Posterior cingulate gyrus (tissue), 11 donors: ENCODE results near the gene AMBP.
A peak's percentile ranks its signal among the peaks of the same experiment; 100 is the strongest.

ENCODE experiments used
- DNase-seq, 10 donors: peaks; one replicate each; pipeline versions ENCODE4 v3.0.0 to v3.0.0-alpha.2; 2020 to 2021; ENCODE audit warnings: mixed read lengths in 3 of 10
- intact Hi-C: fragments of 100-400 bp; cut with DNase I; formaldehyde crosslinking; loops from one replicate; pipeline ENCODE4 v1.15.1; 2023

The AMBP gene

DNA sequence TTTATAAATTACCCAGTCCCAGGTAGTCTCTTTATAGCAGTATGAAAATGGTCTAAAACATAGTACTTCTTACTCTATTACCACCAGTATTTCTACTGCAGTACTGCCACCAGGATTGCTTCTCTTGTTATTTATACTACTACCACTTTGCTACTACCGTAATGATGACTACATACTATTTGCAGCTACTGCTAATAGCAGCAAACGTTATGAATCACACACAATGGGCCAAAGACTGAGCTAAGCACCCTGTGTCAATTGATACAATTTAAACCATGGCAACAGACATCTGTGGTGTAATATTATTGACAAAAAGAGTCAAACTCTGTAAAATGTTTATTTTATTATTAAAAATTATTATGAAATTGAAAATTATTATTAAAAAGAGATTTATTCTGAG, 36.3 kb upstream of the AMBP start:
- intact Hi-C loops: no loop called here
- no peak for DNase-seq

DNA sequence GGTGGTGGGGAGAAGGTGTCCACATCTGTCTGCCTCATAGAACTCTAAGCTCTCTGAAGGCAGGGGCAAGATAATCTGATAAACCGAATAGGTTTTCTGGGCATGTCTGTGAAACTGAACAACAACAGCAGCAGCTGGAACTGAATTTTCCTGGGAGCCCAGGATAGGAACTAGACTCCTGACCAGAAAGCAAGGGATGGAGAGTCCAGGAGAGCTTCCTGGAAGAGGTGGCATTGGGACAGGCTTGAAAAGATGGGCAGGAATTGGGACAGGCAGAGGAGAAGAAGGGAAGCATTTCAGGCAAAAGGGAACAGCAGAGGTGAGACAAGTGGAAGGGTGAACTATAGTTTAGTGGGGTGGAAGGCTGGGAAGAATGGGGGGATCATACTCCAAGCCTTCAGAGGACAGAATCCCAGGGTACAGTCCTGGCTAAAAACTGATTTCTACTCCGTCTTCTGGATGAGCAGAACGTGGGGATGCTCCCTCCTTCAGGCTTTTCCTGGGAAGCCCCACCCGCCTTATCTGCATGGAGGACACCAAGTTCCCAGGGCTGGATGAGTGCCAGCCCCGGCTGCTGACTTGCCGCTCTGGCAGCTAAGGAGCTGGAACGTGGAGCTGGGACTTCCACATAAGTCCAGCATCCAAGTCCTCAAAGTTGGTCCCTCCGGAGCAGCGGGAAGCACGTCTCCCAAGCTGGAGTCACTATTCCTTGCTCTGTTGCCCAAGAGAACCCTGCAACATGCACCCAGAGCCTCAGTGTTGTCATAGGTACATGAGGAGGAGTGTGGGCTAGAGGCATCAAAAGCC, 34.9 kb upstream of the AMBP start:
- intact Hi-C loops: no loop called here
- DNase-seq: peak in 3 of 10 donors; percentile 31 to 88 (median 43)

DNA sequence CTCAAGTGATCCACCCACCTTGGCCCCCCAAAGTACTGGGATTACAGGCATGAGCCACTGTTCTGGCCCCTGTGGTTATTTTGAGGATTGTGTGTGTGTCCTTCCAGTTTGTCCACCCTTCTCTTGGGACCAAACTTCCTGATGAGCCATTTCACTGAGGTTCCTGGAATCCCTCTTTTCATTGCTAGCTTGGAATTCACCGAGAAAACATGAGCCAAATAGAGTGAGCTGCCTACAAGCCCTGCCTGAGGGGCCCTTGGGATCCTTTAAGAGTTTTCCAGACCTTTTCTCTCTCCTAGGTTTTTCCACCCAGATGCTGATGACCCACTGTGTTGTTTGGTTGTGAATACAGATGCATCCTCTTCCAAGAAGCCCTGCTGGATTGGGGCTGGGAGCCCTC, 34.2 kb upstream of the AMBP start:
- no peak for DNase-seq

DNA sequence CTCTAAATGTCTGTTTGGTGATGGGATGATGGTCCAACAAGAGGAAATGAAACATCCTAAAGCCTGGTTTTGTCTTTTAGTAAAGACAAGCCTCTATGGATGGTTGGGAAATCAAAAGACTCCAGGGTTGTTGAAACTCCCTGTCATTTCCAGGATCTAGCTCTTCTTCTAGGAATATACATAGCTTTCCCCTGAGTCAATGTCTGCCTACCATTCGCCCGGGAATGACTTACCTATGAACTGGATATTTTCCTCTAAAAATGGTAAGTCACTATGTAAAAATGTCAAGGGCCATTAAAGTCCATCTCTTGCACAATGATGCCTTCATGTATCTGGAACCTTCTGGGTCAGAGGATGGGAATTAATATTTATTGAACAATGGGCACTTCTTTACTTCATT, 32.1 kb upstream of the AMBP start:
- DNase-seq: no peak
- intact Hi-C loops: no loop called here

More for the DNA sequence above, 34.2 kb upstream of the AMBP start:
- intact Hi-C loops: no loop called here

DNA sequence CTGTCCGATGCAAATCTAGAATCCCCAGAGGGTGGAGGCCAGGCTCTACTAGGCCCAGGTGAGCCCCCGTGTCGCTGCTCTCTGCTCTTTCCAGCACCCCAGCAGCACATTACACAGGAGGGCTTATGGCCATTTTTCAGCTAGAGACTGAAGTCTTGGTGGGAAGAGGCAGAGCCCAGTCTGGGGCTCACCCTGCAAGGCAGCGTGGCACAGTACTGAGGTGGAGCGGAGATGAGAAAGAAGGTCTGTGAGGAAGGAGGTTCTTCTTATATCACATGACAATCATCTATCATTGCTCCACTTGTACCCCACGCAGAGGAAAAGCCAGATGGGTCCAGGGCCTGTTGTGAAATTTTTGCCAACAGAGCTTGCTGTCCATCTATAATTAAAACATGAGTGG, 31.0 kb upstream of the AMBP start:
- no peak for DNase-seq
- intact Hi-C loops: loop anchor here (2.0 kb wide), 1 partner anchor 182 kb away; no protein-coding TSS in a partner anchor

DNA sequence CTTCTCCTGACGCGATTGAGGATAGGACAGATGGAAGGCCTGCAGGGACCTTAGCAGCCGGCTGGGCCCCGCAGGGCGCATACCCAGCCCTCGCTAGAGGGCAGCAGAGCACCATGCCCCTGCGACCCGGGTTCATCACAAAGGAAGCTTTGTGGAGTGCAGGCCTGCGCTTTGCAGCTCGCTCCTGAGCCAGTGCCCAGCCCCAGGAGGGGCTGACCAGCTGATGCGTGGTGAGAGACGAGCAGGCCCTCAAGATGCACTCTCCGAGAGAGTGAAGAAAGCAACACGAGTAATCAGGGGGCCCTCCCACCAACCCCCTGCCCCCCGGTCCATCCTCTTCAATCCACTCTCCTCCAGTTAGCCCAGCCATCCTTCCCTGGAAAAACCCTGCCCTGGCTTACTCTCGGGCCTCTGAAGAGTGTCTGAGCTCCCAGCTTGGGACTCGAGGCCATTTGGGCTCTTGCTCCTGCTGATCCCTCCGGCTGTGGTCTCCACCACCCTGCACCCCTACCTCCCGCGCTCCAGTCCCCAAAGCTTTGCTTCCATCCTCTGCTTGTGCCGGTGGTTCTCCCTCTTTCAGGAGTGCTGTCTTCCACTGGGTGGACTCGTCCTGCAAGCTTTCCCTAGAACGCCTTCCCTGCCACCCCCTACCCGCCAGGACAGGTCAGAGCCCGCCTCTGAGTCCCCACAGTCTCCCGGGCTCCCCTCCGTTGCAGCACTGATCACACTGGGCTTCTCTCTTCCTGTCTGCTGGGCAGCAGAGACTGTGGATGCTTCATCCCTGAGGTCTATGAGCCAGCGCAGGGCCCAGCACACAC, 30.1 kb upstream of the AMBP start:
- DNase-seq: peak; percentile 51 to 97 (median 78)
- intact Hi-C loops: loop anchor here (2.0 kb wide), 1 partner anchor 183 kb away; no protein-coding TSS in a partner anchor

DNA sequence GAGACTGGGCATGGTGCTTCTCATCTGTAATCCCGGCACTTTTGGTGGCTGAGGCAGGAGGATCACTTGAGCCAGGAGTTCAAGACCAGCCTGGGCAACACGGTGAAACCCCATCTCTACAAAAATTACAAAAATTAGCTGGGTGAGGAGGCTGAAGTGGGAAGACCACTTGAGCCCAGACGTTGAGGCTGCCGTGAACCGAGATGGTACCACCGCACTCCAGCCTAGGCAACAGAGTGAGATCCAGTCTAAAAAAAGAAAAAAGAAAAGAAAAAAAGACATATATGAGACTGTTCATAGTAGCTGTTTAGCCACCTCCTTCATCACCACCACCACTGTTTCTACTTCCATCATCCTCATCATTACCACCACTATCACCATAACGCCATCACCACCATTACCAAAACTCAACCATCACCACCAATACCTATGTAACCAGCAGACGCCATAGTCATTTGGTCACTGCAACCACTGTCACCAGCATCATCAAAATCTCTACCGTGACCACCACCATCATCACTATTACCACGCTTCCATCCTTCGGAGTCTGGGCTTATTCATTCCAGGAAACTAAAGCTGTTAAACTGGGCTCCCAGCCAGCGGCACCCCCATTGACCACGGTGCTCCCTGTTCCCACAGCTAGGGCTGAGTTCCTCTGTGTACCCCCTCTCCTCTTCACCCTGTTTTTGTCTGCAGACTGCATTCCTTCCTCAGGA, 29.3 kb upstream of the AMBP start:
- intact Hi-C loops: loop anchor here (2.0 kb wide), 1 partner anchor 183 kb away; no protein-coding TSS in a partner anchor
- no peak for DNase-seq

DNA sequence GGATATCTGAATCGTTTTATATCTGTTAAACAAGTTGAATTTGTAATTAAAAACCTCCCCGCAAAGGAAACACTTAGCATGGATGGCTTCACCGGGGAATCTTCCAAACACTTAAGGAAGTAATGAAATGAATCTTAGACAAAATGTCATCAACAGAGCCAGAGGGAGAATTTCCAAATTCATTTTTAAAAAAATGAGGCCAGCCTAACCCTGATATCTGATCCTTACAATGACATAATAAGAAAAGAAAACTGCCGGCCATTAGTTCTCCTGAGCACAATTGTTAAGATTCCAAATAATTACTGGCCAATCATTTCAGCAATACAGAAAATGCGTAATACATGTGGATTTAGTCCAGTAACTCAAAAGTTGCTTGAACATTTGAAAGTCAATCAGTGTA, 27.1 kb upstream of the AMBP start:
- intact Hi-C loops: no loop called here
- DNase-seq: no peak

DNA sequence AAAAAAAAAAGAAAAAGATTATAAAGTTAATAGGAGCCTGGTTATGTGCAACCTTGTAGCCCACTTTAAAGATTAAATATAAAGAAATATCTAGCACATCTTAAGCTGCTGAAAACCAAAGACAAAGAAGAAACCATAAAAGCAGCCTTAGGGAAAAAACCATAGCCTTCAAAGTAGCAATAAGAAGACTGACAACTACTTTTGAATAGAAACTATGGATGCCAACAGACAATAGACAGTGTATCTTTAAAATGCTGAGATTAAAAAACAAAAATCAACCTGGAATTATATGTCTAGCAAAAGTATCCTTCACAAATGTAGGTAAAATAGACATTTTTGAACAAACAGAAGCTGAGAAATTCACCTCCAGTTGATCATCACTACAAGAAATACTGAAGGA, 24.4 kb upstream of the AMBP start:
- no peak for DNase-seq
- intact Hi-C loops: no loop called here

DNA sequence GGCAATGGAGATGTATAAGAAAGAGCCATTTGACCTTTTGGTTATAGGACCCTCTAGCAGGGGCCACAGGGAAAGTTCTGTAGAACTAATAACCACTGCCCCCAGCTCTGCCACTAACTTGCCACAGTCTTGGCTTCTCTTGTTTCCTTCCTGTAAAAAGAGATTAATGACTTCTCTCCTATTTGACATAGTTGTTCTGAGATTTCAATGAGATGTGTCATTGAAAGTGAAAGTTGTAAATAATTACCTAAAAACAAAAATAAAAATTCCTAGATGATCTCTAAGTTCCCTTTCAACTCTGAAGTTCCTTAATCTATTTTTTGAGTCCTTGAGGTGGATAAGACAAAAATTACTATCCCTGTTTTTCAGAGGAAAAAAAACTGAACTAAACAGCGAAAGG, 22.4 kb upstream of the AMBP start:
- intact Hi-C loops: no loop called here
- DNase-seq: no peak

DNA sequence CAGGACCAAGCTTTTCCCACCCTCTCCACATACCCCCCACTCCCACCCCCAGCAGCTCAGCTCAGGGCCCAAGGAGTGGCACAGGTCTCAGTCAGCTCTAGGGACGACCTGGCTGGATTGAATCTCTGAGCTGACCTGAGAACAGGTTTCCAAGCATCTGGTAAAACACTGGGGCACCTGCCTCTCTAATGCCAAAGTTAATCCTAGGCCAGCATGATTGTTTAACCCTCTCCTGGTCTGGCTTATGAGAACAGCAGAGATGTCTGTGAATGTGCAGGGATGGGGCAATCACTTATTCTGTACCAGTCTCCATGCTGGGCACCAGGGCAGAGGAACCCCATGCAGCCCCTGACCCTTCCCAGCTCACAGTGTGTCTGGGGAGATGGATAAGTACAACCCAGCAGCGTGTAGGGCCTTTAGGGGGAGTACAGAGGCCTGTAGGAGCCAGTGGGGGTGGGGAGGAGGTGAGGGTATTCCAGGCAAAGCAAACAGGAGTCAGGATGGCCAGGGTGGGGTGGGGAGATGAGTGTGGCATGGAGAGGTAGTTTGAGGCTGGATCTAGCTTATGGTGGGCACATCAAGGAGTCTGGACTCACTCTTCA, 21.7 kb upstream of the AMBP start:
- intact Hi-C loops: no loop called here
- DNase-seq: peak in 1 of 10 donors; percentile 50

DNA sequence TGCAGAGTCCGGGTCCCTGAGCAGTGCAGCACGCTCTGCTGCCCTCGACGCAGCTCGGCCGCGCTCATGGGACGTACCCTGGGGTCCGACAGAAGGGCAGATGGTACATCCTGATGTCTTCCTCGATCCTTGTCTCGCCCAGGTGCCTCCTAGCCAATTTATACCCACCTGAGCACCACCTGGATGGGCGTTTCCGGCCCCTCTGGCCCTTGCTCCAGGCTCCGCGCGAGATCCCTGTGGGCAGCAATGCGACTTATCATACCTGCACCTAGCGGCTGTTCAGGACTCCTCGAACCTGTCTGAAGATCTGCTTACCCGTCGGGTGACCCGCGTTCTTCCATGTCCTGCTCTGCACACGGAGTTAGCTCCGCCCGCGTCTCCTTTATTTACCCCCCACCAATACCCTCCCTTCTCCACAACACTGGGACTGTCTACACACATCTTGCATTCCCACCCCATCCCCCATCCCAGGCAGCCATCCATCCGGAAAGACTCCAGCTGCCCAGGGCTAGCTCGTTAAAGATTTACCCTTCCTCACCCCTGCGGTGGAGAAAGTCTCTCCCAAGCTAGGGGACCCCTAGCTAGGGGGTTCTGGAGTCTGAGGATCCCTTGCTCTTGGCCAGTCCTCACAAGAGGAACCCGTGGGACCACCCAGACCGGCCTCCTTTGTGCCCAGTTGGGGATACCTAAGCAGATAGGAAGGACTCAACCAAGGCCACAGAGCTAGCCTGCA, 21.0 kb upstream of the AMBP start, which contains the start of gene KIF12:
Gene KIF12 (minus strand): TSS at position 357 of the 733 bp plus-strand sequence. CDS start 16 bp downstream, at position 341.
- DNase-seq: peak in 1 of 10 donors; percentile 78
- intact Hi-C loops: no loop called here

DNA sequence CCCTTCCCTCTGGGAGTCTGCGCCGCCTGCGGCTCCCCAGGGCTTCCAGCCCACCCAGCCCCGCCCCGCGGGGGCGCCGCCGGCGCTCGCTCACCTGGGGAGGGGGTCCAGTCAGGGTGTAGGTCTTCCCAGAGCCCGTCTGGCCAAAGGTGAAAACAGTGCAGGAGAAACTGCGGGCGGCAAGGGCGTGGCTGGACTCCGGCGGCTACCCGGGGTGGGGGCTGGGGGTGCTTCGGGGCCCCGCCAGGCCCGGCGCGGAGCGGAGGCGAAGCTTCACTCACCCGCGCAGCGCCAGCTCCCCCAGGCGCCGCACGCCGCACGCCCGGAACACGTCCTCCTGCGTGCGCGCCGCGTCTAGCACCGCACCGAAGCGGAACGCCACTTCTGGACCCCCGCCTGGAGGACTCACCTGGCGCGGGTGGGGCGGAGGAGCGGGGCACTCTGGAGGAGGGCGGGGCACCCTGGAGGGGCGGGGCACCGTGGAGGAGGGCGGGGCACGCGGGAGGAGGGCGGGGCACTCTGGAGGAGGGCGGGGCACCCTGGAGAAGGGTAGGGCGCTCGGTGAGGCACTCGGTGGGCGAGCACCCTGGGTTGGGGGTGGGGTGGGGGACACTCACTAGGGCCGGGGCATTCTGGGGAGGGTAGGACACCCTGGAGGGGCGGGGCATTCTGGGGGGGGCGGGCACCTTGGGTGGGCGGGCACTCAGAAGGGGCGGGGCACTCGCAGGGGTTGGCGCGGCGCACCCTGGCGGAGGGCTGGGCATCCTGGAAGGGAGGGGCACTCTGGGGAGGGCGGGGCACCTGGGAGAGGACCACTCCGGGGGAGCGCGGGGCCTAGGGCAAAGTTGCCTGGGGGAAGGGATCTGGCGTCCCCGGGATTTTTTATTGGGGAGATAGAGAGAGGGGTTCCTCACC, 20.2 kb upstream of the AMBP start:
- intact Hi-C loops: no loop called here
- peak in 1 of 10 donors; percentile 84 for DNase-seq

DNA sequence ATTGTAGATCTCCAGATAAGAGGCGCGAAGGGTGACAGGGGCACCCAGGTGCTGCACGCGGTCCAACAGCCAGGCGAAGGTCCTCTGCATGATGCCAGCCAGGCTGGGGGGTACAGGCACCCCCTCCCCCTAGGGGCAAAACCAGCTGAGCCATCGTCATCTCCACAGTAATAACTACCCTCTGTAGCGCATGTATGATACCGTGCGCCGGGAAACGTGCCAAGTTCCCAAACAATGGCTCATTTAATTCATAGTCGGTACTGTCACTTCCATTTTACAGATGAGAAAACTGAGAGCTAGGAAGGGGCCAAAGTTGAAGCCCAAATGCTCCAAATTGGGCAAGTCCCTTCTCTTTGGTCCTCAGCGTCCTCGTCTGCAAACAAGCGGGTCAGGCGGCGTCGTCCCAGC, 19.5 kb upstream of the AMBP start:
- peak in 1 of 10 donors; percentile 68 for DNase-seq
- intact Hi-C loops: no loop called here

DNA sequence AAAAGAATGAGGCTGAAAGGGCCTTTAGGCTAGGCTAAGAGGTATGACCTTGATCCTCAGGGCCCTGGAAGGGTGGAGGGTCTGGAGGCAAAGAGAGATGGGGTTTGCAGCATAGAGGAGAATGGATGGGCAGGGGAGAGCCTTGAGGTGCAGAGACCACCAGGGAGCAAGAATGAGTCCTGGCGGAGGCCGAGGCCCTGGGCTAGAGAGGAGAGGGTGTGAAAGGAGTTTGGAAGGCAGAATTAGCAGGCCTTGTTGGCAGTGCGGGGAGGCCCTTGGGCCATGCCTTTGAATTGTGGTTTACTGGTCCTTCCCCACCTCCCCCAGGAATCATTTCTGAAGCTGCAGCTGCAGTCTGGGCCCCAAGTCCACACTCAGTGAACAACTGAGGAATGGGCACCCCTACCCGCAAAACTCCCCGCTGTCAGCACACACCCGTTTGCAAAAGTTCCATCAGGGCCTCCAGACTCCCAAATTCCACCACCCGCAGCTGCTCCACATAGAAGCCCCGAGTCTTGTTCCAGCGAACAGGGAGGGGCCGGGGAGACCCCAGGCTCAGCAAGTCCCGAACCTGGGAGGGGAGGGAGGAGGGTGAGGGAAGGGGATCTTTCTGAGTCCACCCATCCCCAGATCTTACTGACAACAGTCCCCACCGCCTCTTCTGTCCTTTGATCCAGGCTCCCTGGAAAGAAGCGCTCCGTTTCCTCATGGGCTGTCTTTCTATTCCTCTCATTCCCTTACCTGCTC, 18.9 kb upstream of the AMBP start:
- intact Hi-C loops: no loop called here
- no peak for DNase-seq

DNA sequence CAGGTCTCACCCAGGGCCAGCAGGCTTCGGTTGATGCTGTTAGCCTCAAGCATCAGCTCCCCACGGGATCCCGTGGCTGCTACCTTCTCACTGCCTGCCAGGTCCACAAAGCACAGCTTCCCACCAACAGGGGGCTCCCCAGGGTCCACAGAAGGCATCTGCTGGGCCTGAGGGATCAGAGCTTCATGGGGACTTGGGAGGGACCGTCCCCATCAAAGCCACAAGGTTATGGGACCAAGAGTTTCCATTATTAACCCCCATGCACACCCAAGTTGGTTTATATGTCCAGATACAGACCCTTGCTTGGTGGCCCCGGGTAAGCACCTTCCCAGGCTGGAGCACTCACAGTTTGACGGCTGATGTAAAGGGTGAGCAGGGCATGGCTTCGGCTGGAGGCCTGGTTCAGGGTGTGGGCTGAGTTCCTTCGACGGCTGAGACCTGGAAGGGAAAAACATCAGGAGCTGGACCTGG, 18.0 kb upstream of the AMBP start:
- intact Hi-C loops: no loop called here
- peak in 1 of 10 donors; percentile 71 for DNase-seq

DNA sequence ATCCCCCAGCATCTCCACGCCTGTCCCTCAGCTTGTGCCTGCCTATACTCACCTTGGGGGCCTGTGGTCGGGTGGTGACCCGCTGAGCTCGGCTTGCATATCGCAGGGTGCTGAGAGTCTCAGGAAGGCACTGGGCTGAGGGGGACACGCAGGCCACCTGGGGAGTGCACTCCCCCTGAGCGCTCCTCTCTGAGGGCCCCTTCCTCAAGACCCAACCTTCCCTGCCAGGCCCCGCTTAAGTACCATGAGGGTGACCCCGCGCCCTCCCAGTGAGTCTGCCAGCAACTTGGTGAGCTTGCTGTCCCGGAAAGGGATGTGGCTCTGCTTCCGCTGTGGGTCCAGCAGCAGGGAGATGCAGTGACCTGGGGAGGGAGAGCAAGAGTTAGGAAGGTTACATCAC, 16.9 kb upstream of the AMBP start:
- intact Hi-C loops: no loop called here
- peak in 1 of 10 donors; percentile 57 for DNase-seq
